Activated T-helper 17 cell treated with anti-CD3 and anti-CD28 coated beads, Interleukin-2, amount 50 U/mL, for 72 hours (primary cell): ENCODE results near the gene NCR3LG1. TPM values are rescaled to one million over a fixed set of nuclear protein-coding genes. Genes with fewer than 3 reads are reported as not detected.

ENCODE experiments used
- ATAC-seq: fragments of 150-1000 bp; cut with Tn5 transposase; replicated peaks from 2 replicates; pipeline ENCODE4 v1.10.0; 2021; ENCODE audit warnings: mild to moderate bottlenecking, moderate library complexity
- H3K27ac Mint-ChIP-seq: one replicate; pipeline ENCODE4 v1.8.0; 2022; ENCODE audit warnings: mixed read lengths
- H3K27me3 Mint-ChIP-seq: one replicate; pipeline ENCODE4 v1.8.0; 2022; ENCODE audit warnings: mixed read lengths
- H3K36me3 Mint-ChIP-seq: one replicate; pipeline ENCODE4 v1.8.0; 2022; ENCODE audit warnings: low read depth, mild to moderate bottlenecking, mixed read lengths
- H3K4me1 Mint-ChIP-seq: one replicate; pipeline ENCODE4 v1.8.0; 2022; ENCODE audit warnings: mixed read lengths
- H3K4me3 Mint-ChIP-seq: one replicate; pipeline ENCODE4 v1.8.0; 2022; ENCODE audit warnings: mild to moderate bottlenecking, mixed read lengths
- H3K9me3 Mint-ChIP-seq: one replicate; pipeline ENCODE4 v1.8.0; 2022; ENCODE audit warnings: mixed read lengths
- total RNA-seq, 2 donors: library from RNA; stranded (reverse); gene quantifications; one replicate each; pipeline ENCODE4 v1.2.3, GENCODE V29; 2022

NCR3LG1 gene
- total RNA-seq, 2 donors from 2014 or later: 0.73 to 0.95 TPM

DNA sequence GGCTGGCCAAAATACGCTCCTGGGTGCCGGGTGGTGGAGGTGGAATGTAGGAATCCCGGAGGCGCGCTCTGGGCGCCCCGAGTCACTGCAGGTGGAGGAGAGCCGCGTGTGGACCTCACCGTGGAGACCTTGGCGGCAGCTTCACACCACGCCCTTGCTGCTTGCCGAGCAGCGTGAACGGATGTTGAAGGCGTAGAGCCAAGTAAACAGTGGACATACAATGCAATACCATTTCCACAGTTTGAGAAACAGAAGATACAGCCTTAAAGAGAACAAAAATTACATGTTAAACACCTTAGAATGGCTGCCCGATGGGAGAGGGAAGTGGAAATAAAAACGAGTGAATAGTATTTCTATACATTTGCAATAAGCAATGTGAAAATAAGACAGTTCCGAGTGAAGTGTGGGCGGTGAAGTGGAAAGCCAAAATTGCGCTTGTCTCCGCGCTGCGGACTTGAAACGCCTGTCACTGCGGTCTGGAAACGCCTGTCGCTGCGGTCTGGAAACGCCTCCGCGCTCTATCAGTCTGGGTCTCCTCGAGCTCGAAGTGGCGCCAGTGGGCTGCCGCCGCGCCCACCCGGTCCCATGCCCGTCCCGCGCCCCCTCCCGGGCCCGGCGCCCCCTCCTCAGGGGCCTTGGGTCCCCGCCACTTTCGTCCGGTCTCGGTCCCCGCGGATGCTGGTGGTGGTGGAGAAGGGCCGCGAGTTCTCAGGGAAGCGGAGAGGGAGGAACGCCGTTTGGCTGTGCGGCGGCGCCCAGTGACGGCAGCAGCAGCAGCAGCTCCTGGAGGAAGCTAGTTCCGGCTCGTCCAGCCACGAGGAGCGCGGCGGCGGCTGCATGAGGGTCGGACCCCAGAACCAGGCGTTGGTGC, 1.6 kb downstream of the NCR3LG1 start:
- peak; percentile 50 for ATAC-seq
- peak overlapping the region; percentile 85 for H3K27ac Mint-ChIP-seq
- no peaks in the 10 kb centered on the region for H3K9me3 Mint-ChIP-seq
- peak overlapping the region; percentile 95 for H3K4me3 Mint-ChIP-seq
- no peaks in the 10 kb centered on the region for H3K27me3 Mint-ChIP-seq
- H3K4me1 Mint-ChIP-seq: peaks cover 26% of the 10 kb centered on the region
- H3K36me3 Mint-ChIP-seq: no peaks in the 10 kb centered on the region

DNA sequence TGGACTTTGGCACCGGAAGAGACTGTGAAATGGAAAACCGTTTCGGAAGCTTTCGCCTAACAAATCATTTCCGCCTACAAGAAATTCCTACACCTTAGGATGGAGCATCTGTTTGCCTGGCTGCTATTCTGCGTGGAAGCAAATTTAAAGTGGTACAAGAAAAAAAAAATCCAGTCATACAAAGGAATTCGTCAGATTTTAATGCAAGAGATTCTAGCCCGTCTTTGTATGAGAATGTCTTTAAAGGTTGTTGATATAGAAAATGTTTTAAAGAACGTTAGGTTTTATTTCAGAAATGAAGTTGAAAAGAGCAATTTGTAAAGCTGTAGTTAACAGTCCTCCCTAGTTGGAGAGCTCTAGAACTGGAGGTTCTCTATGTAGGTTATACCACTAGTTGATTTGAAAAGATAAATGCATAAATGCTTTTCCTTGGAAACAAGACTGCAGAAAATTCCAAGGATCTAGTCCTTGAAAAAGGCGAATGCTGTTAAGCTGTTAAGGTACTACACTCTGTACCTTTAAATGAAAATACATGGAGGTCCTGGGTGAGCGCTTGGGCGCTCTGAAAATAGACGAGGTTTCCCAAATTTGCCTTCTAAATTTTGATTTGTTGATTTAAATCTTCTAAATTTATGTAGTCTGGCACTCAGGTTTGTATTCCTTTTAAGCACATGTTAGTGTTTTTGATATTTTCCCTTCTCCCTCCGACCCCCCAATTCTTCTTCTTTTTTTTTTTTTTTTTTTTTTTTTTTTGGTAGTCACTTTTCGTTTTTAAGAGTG, 2.4 kb downstream of the NCR3LG1 start:
- H3K27me3 Mint-ChIP-seq: no peaks in the 10 kb centered on the region

DNA sequence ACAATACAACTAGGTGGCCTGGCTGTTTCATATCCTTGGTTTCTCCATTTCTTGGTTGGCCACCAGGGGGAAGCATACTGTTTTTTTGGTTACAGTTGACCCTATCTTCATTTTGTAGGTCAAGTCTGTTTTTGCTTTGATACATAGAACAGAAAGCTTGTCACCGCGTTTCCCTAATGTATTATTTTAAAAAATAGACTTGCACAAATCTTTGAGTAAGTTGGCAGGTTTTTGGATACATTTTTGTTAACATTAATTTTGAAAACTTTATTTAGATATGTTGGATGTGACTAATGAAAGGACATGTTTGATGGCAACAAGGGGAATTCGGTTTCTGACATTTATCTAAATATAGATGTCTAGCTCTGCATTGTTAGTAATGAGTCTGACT, 3.0 kb downstream of the NCR3LG1 start:
- Mint-ChIP-seq H3K9me3 (no peaks in the 10 kb centered on the region), H3K4me3 (peak overlapping the region; percentile 95), H3K4me1 (peaks cover 26% of the 10 kb centered on the region), H3K27ac (peak overlapping the region; percentile 69), H3K27me3 (no peaks in the 10 kb centered on the region), H3K36me3 (no peaks in the 10 kb centered on the region)
- peak; percentile 40 for ATAC-seq

More for the DNA sequence above, 2.4 kb downstream of the NCR3LG1 start:
- peak overlapping the region; percentile 95 for H3K4me3 Mint-ChIP-seq
- no peaks in the 10 kb centered on the region for H3K36me3 Mint-ChIP-seq
- peaks cover 26% of the 10 kb centered on the region for H3K4me1 Mint-ChIP-seq
- H3K27ac Mint-ChIP-seq: peak overlapping the region; percentile 69
- no peak for ATAC-seq
- H3K9me3 Mint-ChIP-seq: no peaks in the 10 kb centered on the region

DNA sequence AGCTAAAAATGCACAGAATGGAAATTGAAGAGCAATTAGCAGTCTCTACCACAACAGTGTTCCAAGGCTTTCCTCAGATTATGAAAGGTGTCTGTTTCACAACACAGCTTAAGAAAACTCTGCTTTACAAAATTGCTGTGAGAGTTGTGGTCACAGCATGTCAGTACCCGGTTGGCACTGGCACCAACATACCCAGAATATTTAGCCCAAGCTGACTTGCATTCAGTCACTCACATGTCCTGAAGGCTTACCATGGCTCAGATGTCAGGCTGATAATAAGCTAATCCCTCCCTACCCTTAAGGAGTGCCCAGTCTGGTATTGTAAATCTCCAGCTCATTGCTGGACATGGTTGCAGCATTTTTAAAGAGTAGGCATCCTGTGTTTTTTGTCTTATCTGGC, 14.9 kb downstream of the NCR3LG1 start:
- no peaks in the 10 kb centered on the region for H3K4me1 Mint-ChIP-seq
- H3K36me3 Mint-ChIP-seq: peaks cover 43% of the 10 kb centered on the region
- H3K27ac Mint-ChIP-seq: no peak overlapping the region
- ATAC-seq: no peak
- peaks cover 20% of the 10 kb centered on the region for H3K9me3 Mint-ChIP-seq
- H3K27me3 Mint-ChIP-seq: no peaks in the 10 kb centered on the region
- no peak overlapping the region for H3K4me3 Mint-ChIP-seq

DNA sequence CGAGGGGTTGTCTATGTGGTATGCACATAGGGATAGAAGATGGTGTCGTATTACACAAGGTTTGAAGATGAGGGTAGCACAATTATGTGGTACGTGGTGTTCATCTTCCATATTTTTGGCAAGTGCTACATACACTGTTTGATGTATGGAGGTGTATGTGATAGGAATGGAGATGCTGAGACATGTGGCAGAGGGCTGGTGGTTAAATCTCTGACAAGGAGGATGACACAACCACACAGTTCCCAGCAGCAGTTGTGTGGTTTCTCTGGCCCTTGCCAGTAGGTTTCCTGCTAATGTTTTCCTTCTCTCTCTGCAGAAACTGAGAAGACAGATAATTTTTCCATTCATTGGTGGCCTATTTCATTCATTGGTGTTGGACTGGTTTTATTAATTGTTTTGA, 17.0 kb downstream of the NCR3LG1 start:
- H3K36me3 Mint-ChIP-seq: peaks cover 56% of the 10 kb centered on the region

DNA sequence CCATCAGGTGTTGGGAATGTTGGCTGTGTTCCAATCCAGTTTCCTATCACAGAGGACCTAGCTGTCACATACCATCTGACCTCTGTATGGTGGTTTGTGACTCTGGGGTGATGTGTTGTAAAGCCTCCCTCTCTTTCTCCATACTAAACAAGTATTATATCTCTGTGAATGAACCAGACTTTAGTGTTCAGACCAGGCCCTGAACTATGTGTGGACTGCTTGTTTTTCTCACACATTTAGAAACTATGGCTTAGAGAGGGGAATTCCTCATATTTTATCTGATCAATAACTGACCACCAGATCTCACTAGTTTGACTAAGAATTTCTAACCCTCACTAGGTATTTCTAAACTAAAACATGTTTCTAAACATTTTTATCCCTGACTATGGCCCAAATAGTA, 17.5 kb downstream of the NCR3LG1 start:
- H3K4me3 Mint-ChIP-seq: no peak overlapping the region
- no peak overlapping the region for H3K27ac Mint-ChIP-seq
- no peak for ATAC-seq

More for the DNA sequence above, 17.0 kb downstream of the NCR3LG1 start:
- Mint-ChIP-seq H3K4me1 (no peaks in the 10 kb centered on the region), H3K4me3 (no peak overlapping the region), H3K27me3 (no peaks in the 10 kb centered on the region), H3K9me3 (peaks cover 30% of the 10 kb centered on the region), H3K27ac (no peak overlapping the region)
- peak; percentile 63 for ATAC-seq

DNA sequence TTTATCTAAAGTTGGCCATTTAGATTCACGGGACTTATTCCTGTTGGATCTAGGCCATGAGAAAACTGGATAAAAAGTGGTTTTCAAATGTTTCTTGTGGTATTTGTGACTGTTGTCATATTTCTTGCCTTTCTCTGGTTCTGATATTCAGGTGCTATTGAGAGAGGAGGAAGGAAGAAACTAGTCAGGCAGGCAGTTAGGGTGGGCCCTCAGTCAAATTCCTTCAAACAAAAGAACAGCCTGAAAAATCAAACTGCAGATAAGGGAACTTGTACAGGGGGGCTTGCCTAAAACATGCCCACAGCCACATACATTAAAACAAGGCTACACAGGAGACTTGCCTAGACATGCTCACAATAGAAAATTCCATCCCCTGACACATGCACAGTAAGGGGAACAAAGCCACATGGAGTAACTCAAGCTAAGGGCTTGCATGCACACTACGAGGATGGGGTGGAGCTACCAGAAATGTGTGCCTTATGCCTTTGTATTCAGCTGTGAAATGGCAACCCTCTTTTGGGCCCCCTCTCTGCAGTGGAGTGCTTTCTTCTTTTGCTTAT, 18.2 kb downstream of the NCR3LG1 start:
- no peak overlapping the region for H3K4me3 Mint-ChIP-seq
- H3K27me3 Mint-ChIP-seq: no peaks in the 10 kb centered on the region
- no peak for ATAC-seq
- no peaks in the 10 kb centered on the region for H3K4me1 Mint-ChIP-seq
- peaks cover 30% of the 10 kb centered on the region for H3K9me3 Mint-ChIP-seq
- no peak overlapping the region for H3K27ac Mint-ChIP-seq
- peaks cover 56% of the 10 kb centered on the region for H3K36me3 Mint-ChIP-seq

More for the DNA sequence above, 17.5 kb downstream of the NCR3LG1 start:
- no peaks in the 10 kb centered on the region for H3K27me3 Mint-ChIP-seq
- H3K9me3 Mint-ChIP-seq: peaks cover 30% of the 10 kb centered on the region
- peaks cover 56% of the 10 kb centered on the region for H3K36me3 Mint-ChIP-seq
- no peaks in the 10 kb centered on the region for H3K4me1 Mint-ChIP-seq

DNA sequence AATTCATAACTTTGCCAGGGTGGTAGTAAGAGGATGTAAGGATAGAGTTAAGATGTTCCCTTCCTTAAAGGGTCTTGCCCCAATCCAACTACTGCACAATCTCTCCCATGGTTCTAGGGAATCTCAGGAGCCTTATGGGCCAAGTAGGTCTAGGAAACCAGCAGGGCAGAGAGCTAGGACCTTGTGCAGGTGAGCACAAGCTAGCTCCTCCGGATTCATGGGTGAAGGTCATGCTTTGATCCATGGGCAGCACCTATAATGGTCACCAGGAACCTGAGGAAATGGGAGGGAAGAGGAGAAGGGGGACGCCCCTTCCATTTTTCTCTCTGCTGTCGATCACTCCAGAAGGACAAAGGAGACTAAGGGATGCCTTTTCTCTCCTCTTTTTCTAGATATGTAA, 20.0 kb downstream of the NCR3LG1 start:
- no peaks in the 10 kb centered on the region for H3K27me3 Mint-ChIP-seq
- H3K27ac Mint-ChIP-seq: no peak overlapping the region
- no peak overlapping the region for H3K4me3 Mint-ChIP-seq
- H3K9me3 Mint-ChIP-seq: peaks cover 30% of the 10 kb centered on the region
- H3K36me3 Mint-ChIP-seq: peaks cover 56% of the 10 kb centered on the region
- H3K4me1 Mint-ChIP-seq: no peaks in the 10 kb centered on the region
- ATAC-seq: no peak

DNA sequence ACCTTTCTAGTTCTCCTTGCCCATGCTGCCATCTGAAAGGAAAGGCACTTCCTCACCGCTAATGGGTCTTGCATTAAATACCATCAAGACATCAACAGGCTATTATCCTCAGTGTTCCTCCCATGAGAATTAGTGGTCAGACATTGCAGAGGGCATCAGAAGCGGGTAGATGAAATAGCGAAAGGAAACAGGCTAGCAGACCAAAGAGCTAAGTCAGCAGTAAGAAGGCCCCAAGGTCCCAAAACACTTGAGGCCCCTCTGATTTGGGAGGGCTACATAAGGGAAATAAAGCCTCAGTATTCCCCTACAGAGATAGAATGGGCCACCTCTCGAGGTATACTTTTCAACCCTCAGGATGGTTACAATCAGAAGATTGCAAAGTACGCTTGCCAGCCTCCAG, 23.9 kb downstream of the NCR3LG1 start:
- no peak overlapping the region for H3K4me3 Mint-ChIP-seq
- H3K9me3 Mint-ChIP-seq: peaks cover 18% of the 10 kb centered on the region
- no peak for ATAC-seq
- H3K27me3 Mint-ChIP-seq: no peaks in the 10 kb centered on the region
- no peaks in the 10 kb centered on the region for H3K4me1 Mint-ChIP-seq
- H3K36me3 Mint-ChIP-seq: peaks cover 23% of the 10 kb centered on the region
- no peak overlapping the region for H3K27ac Mint-ChIP-seq

DNA sequence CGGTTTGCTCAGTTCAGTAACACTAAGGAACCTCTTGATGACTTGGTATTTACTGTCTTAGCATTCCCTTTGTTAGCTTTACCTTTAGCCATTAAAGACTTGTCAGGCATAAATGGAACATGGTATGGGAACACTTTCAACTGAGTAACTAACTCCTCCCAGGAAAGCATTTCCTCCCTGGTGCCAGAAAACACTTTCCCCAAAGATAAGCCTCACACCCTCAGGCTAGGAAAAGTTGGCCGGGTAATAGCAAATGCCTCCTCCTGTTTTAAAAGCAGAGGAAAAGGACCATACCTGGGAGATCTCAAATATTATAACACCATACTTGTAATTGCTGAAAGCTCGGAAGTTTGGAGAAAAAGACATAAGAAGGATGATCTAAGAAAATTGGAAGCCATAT, 24.9 kb downstream of the NCR3LG1 start:
- ATAC-seq: no peak
- H3K4me1 Mint-ChIP-seq: no peaks in the 10 kb centered on the region
- H3K4me3 Mint-ChIP-seq: no peak overlapping the region
- H3K27me3 Mint-ChIP-seq: no peaks in the 10 kb centered on the region
- peaks cover 11% of the 10 kb centered on the region for H3K9me3 Mint-ChIP-seq
- H3K27ac Mint-ChIP-seq: no peak overlapping the region
- H3K36me3 Mint-ChIP-seq: peaks cover 13% of the 10 kb centered on the region

DNA sequence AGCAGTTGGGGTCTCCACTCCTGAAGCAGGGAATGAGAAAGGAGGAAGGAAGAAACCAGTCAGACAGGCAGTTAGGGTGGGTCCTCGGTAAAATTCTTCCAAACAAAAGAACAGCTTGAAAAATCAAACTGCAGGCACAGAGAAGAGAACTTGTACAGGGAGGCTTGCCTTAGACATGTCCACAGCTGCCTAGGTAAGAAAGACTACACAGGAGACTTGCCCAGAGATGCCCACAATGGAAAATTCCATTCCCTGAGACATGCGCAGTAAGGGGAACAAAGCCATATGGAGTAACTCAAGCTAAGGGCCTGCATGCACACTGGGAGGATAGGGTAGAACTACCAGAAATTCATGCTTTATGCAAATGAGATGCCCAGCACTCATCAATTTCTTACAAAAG, 27.1 kb downstream of the NCR3LG1 start:
- no peak for ATAC-seq
- Mint-ChIP-seq H3K27me3 (no peaks in the 10 kb centered on the region), H3K9me3 (no peaks in the 10 kb centered on the region), H3K4me3 (no peak overlapping the region), H3K36me3 (no peaks in the 10 kb centered on the region), H3K27ac (no peak overlapping the region), H3K4me1 (no peaks in the 10 kb centered on the region)

DNA sequence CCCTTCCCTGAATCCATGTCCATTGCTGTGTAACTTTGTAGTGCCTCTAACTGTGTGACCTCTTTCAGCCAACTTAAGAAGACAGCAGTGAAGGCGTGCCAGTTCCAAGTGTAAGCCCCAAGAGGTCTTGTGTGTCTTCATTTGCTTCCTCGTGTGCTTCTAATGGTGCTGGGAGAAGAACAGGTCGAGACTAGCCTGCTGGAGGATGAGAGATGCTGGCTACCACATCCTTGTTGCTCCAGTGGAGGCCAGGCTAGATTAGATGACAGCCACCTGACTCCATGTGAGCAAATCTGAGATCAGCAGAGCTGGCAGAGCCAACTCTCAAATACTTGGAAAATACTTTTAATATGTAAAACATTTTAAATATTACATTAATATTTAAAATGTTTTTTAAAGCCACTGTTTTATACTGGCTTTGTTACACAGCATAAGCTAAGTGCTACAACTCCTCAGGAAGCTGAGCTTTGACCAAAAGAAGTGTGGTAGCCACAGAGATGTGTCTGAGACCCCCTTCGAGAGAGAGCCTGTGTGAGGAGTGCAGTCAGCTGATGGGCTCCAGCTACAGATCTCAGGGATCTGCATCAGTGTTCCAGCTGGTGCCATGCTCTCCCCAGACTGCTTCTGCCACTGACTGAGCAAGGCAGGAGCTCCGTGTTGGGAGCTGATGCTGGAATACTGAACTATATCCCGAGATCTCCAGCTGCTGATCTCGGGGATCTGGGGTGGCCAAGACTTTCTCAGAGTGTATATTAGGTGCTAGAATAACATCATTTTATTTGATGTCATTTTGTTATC, 28.0 kb downstream of the NCR3LG1 start:
- H3K9me3 Mint-ChIP-seq: no peaks in the 10 kb centered on the region
- no peak overlapping the region for H3K4me3 Mint-ChIP-seq
- H3K27me3 Mint-ChIP-seq: no peaks in the 10 kb centered on the region
- no peak for ATAC-seq
- H3K27ac Mint-ChIP-seq: no peak overlapping the region
- H3K36me3 Mint-ChIP-seq: no peaks in the 10 kb centered on the region
- no peaks in the 10 kb centered on the region for H3K4me1 Mint-ChIP-seq

DNA sequence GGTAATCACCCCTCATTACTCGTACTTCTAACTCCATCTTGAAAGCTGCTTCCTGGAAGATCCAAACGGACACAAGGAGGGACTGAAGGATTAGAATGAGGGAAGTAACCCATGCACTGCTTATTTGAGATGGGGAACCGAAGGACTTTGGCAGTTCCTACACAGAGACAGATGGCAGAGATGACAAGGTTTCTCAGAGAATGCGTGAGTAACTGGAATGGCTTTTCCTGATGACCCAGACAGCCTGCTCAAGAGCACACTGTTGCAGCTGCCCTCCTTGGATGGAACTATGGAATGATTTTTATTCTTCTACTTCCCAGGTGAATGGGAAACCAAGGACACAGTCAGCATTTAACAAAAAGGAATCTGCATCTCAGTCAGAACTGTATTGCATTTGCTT, 29.6 kb downstream of the NCR3LG1 start:
- no peaks in the 10 kb centered on the region for H3K27me3 Mint-ChIP-seq
- no peak for ATAC-seq
- H3K4me1 Mint-ChIP-seq: no peaks in the 10 kb centered on the region
- no peak overlapping the region for H3K4me3 Mint-ChIP-seq
- H3K27ac Mint-ChIP-seq: no peak overlapping the region
- no peaks in the 10 kb centered on the region for H3K36me3 Mint-ChIP-seq
- no peaks in the 10 kb centered on the region for H3K9me3 Mint-ChIP-seq

DNA sequence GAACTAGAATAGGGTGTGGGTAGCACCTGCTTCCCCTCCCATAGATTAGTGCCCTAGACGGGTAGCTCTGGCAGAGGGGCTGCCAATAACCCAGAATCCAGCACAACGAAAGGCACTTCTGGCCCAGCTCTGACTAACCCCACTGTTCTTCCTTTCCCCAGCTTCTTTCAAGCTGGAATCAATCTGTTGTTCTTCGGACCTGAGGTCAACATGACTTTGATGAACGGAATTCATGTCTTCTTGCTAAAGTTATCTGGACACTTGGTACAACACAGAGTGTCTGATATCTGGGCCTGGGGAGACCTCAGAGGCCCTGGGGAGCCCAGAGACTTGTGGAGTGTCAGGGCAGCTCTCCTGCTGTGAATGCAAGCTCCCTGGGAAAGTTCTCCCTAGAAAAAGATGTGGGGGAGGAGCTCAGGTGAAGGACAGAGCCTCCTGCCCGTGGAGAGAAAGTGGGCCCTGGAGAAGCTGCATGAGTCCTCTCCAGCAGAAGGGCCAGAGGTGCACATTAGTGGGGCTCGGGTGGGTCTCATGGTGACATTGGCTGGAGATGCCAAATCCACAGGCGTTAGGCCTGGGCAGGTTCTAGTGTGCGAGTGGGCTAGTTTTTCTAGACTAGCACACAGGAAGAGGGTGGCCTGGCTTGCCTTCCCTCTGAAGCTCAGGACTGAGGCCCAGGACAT, 30.6 kb downstream of the NCR3LG1 start:
- Mint-ChIP-seq H3K4me3 (no peak overlapping the region), H3K27ac (no peak overlapping the region), H3K4me1 (no peaks in the 10 kb centered on the region), H3K9me3 (no peaks in the 10 kb centered on the region), H3K27me3 (no peaks in the 10 kb centered on the region), H3K36me3 (no peaks in the 10 kb centered on the region)
- no peak for ATAC-seq
